ENCODE measurements around the gene ATRNL1. TPM values are rescaled to one million over a fixed set of nuclear protein-coding genes. Genes with fewer than 3 reads are reported as not detected.

ATRNL1 gene
- total and polyA plus RNA-seq, 2 of the 8 experiments (the other 6 are each of a cell fraction or from before 2014, with no cell fraction given): 5.1 to 17.6 TPM

- no peak for DNase-seq (ENCODE audit: low read depth in 1 of 2, low spot score in 2 of 2)
- Histone ChIP-seq H4K91ac (replicated peaks; ENCODE audit: insufficient read length, low read length) (no peak overlapping the region), H2BK15ac (ENCODE audit: low read length) (no peak overlapping the region), H3K4ac (replicated peaks; ENCODE audit: insufficient read length, low read depth, low read length) (no peak overlapping the region), H3K18ac (ENCODE audit: extremely low read depth, low read length) (no peak overlapping the region), H3K79me1 (ENCODE audit: low read depth, low read length) (no peaks in the 10 kb centered on the region), H3K27ac (ENCODE audit: low read depth, low read length) (no peak overlapping the region), H3K79me2 (ENCODE audit: control insufficient read depth in 1 of 2, insufficient read depth in 2 of 2, low read length in 2 of 2) (no peaks in the 10 kb centered on the region), H3K23ac (ENCODE audit: insufficient read length) (no peak overlapping the region), H2AFZ (ENCODE audit: low read length) (no peak overlapping the region), H3K4me2 (ENCODE audit: insufficient read depth in 1 of 2, low read depth in 2 of 2, low read length in 2 of 2) (no peak overlapping the region), H3K4me3 (ENCODE audit: extremely low read depth in 1 of 4, insufficient read depth in 2 of 4, low read depth in 3 of 4, low read length in 4 of 4) (no peak overlapping the region), H2AK5ac (ENCODE audit: low read depth, low read length) (no peak overlapping the region), H2BK120ac (replicated peaks; ENCODE audit: low read depth, low read length) (no peak overlapping the region), H3K14ac (ENCODE audit: insufficient read length) (no peak overlapping the region), H3K9me3 (ENCODE audit: insufficient read depth in 2 of 2, low read depth in 1 of 2, low read length in 1 of 2) (no peaks in the 10 kb centered on the region), H2BK20ac (ENCODE audit: low read length) (no peak overlapping the region), H3K23me2 (ENCODE audit: low read depth, low read length) (no peaks in the 10 kb centered on the region), H2BK12ac (ENCODE audit: low read depth, low read length) (no peak overlapping the region), H2BK5ac (ENCODE audit: low read depth, low read length) (no peak overlapping the region), H3K56ac (replicated peaks; ENCODE audit: insufficient read length, low read depth, low read length) (no peak overlapping the region), H4K8ac (ENCODE audit: extremely low read depth, insufficient read depth, low read length) (no peak overlapping the region), H3K9ac (replicated peaks in 1 of 4; ENCODE audit: extremely low read depth in 1 of 4, low read depth in 3 of 4, low read length in 3 of 4) (no peak overlapping the region), H3K4me1 (replicated peaks in 1 of 4; ENCODE audit: control insufficient read depth in 3 of 4, insufficient read depth in 4 of 4, low read length in 3 of 4) (peaks cover 0 to 3% (median 0%) of the 10 kb centered on the region in 4 experiments; a peak in 1 of 7 replicates), H4K20me1 (replicated peaks in 1 of 2; ENCODE audit: control insufficient read depth in 1 of 2, insufficient read depth in 2 of 2, low read length in 2 of 2) (no peaks in the 10 kb centered on the region), H4K5ac (ENCODE audit: insufficient read length, low read depth, low read length) (no peak overlapping the region), H3K36me3 (ENCODE audit: control insufficient read depth in 2 of 4, insufficient read depth in 4 of 4, low read length in 3 of 4) (no peaks in the 10 kb centered on the region), H3K27me3 (replicated peaks in 1 of 4; ENCODE audit: control insufficient read depth in 3 of 4, extremely low read depth in 1 of 4, insufficient read depth in 3 of 4, low read length in 3 of 4) (no peaks in the 10 kb centered on the region)
- ChIA-PET CTCF (ENCODE audit: partially characterized antibody) (interaction anchor here (1.0 kb wide), 1 partner anchor 16 kb away, joined by 3 read pairs; no protein-coding TSS in a partner anchor), POLR2A (ENCODE audit: partially characterized antibody) (no interaction called here)
- TF ChIP-seq PHF8 (conservative IDR thresholded peaks at IDR 0.05; ENCODE audit: low read depth, low read length) (no peak), CHD1 (IDR thresholded peaks at IDR 0.05; ENCODE audit: low read depth, low read length) (no peak), EZH2 (IDR thresholded peaks at IDR 0.05; ENCODE audit: low read depth, low read length, severe bottlenecking) (no peak), YY1 (IDR thresholded peaks at IDR 0.05; ENCODE audit: low read depth, low read length) (no peak), SP4 (IDR thresholded peaks at IDR 0.05; ENCODE audit: low read length) (no peak), SIRT6 (IDR thresholded peaks at IDR 0.05; ENCODE audit: low read length) (no peak)
- WGBS, 2 experiments (ENCODE audit: extremely low coverage in 1 of 2, insufficient coverage in 1 of 2, insufficient read length in 1 of 2, insufficient replicate concordance in 2 of 2, low coverage in 1 of 2, low lambda C conversion rate in 2 of 2, missing lambda C conversion rate in 1 of 2): 86% methylated on average over 2 of the region's 2 CpGs; no CpG with 5 or more reads in 1 of the 2 experiments
- no peak for FAIRE-seq
These were observed 839.9 kb downstream of the ATRNL1 start for GRCh38 chr10:115933098-115933497.

Data from H1 (cell line).